Heart left ventricle (tissue), 13 donors: ENCODE measurements around the gene ALKBH1.

ENCODE experiments used
- POLR2A ChIP-seq, 2 donors: fragments of 450-650 bp; IDR thresholded peaks; one replicate each; pipeline ENCODE4 v1.6.1; 2017; ENCODE audit warnings: antibody characterized with exemption in 2 of 2, mild to moderate bottlenecking in 2 of 2, moderate library complexity in 2 of 2
- TF ChIP-seq, protein P1 (sequence below), 12 donors: fragments of 200-600 bp; sonication (generic) in 4 of 12; IDR thresholded peaks; one replicate each; pipeline versions ENCODE4 v1.5.0 to v1.8.0; 2018 to 2022; ENCODE audit warnings: antibody characterized with exemption in 12 of 12, mild to moderate bottlenecking in 5 of 12
- donor health status: ischemic (EF 13 %, LVEDD 7.1; RV severe dilation, severe dysfunction).
- donor health status: DM: no; HTN: yes; CAD: no.
- donor health status: DM: no; HTN: no; CAD: no.
- donor health status: ischemic (EF 25% LVEDD 6.9; RV normal size, moderate dysfunction).
- donor health status: ischemic (EF 25% LVEDD 5.7; RV mildly dilated, moderate dysfunction).
- donor health status: ischemic (EF 35%, LVEDD 5.7; RV mildly dilated, moderate dysfunction).
- donor health status: nonischemic (EF 11% LVEDD 7.7; RV severe dilation, severe dysfunction).
- donor health status: DM: yes; HTN: yes; CAD: no.
- donor health status: PGD.
- donor health status: ischemic (EF 29% LVEDD 5.4; RV normal size, mild dysfunction).
- donor health status: nonischemic (EF 23%, LVEDD 6.1; RV moderate dilation, normal function).

DNA sequence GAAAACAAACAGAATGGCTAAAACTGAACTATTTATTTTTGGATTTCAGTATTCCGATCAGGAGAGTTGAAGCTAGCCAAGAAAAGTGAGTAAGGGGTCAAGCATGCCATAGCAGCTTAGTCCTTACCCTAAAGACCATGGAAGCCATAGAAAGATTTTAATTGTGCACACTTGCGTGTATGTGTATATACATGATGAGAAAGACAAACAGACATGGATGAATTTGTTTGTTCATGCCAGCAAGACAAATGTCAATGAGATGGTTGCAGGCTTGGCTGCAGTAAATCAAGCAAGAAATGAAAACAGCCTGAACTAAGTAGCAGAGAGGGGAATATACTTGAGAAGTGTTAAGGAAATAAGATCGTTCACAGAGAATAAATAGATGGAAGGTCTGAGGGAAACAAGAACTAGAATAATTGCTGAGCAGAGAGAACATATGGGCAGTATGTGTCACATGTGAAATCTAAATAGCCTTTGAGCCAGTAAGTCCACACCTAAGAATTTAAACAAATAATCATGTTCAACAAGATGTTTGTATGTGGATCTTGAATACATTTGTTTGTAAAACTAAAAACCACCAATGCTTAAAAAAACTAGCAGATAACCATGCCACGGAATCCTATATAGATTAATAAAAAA, 38.4 kb upstream of the ALKBH1 start:
- TF ChIP-seq, protein P1, sequence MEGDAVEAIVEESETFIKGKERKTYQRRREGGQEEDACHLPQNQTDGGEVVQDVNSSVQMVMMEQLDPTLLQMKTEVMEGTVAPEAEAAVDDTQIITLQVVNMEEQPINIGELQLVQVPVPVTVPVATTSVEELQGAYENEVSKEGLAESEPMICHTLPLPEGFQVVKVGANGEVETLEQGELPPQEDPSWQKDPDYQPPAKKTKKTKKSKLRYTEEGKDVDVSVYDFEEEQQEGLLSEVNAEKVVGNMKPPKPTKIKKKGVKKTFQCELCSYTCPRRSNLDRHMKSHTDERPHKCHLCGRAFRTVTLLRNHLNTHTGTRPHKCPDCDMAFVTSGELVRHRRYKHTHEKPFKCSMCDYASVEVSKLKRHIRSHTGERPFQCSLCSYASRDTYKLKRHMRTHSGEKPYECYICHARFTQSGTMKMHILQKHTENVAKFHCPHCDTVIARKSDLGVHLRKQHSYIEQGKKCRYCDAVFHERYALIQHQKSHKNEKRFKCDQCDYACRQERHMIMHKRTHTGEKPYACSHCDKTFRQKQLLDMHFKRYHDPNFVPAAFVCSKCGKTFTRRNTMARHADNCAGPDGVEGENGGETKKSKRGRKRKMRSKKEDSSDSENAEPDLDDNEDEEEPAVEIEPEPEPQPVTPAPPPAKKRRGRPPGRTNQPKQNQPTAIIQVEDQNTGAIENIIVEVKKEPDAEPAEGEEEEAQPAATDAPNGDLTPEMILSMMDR (IDR thresholded peaks at IDR 0.05): no peak
- no peak for TF ChIP-seq POLR2A (IDR thresholded peaks at IDR 0.05)
